ENCODE results near the gene ACAT2. TPM values are rescaled to one million over a fixed set of nuclear protein-coding genes. Genes with fewer than 3 reads are reported as not detected.
A peak's percentile ranks its signal among the peaks of the same experiment; 100 is the strongest.
"Not testable (repeated sequence)": the region's sequence is repeated elsewhere in the genome, so short reads cannot be mapped to it uniquely, and the experiment has no call there.

Gene ACAT2
- 10 to 100 TPM in 2 of 4 donors, 1 to 10 TPM in 2; 5.6 to 19.6 (median 11.2) TPM for total RNA-seq

DNA sequence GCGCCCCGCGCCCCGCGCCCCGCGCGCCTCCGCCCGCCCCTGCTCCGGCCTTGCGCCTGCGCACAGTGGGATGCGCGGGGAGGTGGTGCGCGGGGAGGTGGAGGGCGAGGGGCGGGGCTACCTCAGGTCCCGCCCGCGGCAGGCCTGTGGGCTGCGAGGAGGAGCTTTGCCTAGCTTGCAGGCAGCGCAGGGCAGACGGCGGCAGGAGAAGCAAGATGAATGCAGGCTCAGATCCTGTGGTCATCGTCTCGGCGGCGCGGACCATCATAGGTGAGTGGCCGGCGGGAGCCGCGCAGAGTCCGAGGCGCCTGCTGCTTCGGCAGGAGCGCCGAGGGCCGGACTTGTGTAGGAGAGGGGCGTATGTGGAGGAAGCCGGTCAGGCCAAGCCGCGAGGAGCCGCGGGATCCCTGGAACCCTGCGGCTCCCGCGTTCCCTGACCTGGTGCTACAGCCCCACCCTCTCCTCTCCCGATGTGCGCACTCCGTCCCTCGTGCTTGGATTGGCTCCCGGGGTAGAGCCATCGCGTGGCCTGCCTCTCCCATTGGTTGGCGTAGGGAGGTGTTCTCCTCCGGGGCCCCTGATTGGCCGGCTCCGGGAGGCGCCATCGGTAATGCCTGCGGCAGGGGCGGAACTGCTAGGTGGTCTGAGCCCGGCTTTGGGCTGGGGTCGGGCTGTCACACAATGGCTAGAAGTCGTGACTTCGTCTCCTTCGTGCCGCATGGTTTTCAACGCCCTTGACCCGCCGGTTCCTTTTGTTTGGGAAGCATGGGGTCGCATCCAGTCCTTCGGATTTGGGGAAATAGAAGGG lies at the start of gene ACAT2:
Gene ACAT2 (plus strand): TSS at position 173 of the 808 bp plus-strand sequence. CDS start 43 bp downstream, at position 216.
- DNase-seq = peak; percentile 94 to 96
- Histone ChIP-seq H3K36me3 (no peaks in the 10 kb centered on the region), H3K4me3 (peak within 1 kb of the TSS; percentile 92 to 98), H3K4me1 (no peaks in the 10 kb centered on the region), H3K27me3 (no peaks in the 10 kb centered on the region), H3K27ac (peak within 1 kb of the TSS; percentile 99 to 100), H3K9me3 (no peaks in the 10 kb centered on the region)
- TF ChIP-seq, protein P1, sequence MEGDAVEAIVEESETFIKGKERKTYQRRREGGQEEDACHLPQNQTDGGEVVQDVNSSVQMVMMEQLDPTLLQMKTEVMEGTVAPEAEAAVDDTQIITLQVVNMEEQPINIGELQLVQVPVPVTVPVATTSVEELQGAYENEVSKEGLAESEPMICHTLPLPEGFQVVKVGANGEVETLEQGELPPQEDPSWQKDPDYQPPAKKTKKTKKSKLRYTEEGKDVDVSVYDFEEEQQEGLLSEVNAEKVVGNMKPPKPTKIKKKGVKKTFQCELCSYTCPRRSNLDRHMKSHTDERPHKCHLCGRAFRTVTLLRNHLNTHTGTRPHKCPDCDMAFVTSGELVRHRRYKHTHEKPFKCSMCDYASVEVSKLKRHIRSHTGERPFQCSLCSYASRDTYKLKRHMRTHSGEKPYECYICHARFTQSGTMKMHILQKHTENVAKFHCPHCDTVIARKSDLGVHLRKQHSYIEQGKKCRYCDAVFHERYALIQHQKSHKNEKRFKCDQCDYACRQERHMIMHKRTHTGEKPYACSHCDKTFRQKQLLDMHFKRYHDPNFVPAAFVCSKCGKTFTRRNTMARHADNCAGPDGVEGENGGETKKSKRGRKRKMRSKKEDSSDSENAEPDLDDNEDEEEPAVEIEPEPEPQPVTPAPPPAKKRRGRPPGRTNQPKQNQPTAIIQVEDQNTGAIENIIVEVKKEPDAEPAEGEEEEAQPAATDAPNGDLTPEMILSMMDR (IDR thresholded peaks at IDR 0.05) = peak in 2 of 4 experiments; percentile 15 to 37
- peak; percentile 50 to 77 for TF ChIP-seq POLR2A (IDR thresholded peaks at IDR 0.05)
- intact Hi-C loops (cut with DNase I; ENCODE audit: low total_unique reads) = loop anchor here (5.0 kb wide), 1 partner anchor 35 kb away; the partner anchor contains the start of gene WTAP

DNA sequence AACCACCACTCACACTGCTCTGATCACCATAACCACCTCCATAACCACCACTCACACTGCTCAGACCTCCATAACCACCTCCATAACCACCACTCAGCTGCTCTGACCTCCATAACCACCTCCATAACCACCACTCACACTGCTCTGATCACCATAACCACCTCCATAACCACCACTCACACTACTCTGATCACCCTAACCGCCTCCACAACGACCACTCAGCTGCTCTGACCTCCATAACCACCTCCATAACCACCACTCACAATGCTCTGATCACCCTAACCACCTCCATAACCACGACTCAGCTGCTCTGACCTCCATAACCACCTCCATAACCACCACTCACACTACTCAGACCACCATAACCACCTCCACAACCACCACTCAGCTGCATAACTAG lies 49.5 kb upstream of the ACAT2 start:
- H3K27ac ChIP-seq; H3K4me1 ChIP-seq; H3K9me3 ChIP-seq; H3K36me3 ChIP-seq; intact Hi-C loops (cut with DNase I; ENCODE audit: low total_unique reads); H3K4me3 ChIP-seq; DNase-seq; H3K27me3 ChIP-seq: not testable (repeated sequence)

DNA sequence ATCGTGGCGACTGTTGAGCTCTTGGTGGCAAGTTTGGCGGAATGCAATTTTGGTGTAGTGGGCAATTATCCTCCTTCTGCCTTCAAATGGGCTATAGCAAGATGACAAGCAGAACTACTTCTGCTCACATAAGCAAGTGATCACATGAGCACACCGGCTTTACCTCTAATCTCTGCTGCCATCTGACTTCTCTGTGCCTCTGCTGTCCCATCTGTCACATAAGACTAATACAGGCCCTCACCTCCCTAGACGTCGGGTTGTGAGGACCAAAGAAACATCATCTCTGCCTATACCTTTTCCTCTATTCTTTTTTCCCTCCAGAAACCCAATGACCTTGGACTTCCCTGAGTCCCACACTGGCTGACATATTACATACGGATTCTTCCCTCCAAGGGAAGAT lies 47.9 kb upstream of the ACAT2 start:
- Histone ChIP-seq H3K27me3 (no peaks in the 10 kb centered on the region), H3K27ac (no peak overlapping the region), H3K9me3 (no peaks in the 10 kb centered on the region), H3K4me3 (no peak overlapping the region), H3K36me3 (no peaks in the 10 kb centered on the region), H3K4me1 (peaks cover 0 to 9% of the 10 kb centered on the region in 2 donors)
- TF ChIP-seq POLR2A (IDR thresholded peaks at IDR 0.05) = no peak
- TF ChIP-seq, protein P1 (IDR thresholded peaks at IDR 0.05) = no peak
- intact Hi-C loops (cut with DNase I; ENCODE audit: low total_unique reads) = no loop called here
- DNase-seq = no peak

DNA sequence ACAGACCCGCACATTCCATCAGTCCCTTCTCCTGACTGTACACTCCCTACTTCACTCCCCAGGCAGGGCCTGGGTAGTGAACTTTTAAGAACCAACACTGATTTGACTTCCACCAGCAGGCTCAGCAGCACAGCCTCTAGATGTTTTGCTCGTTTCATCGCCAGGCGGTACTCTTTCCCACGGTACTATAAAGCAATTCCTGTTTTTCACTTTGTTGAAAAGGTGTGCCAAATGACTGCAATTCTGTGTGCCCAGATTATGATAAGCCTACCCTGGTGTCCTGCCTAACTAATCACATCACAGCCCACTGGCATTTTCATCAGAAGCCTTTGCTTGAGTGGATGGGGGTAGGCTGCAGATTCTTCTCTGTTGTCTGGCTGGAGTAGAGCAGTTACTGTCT lies 47.4 kb upstream of the ACAT2 start:
- H3K4me1 ChIP-seq = peaks cover 0 to 9% of the 10 kb centered on the region in 2 donors
- no peaks in the 10 kb centered on the region for H3K9me3 ChIP-seq
- intact Hi-C loops (cut with DNase I; ENCODE audit: low total_unique reads) = no loop called here
- no peak for DNase-seq
- H3K4me3 ChIP-seq = no peak overlapping the region
- peak overlapping the region; percentile 82 to 90 for H3K27ac ChIP-seq
- no peaks in the 10 kb centered on the region for H3K36me3 ChIP-seq
- TF ChIP-seq, protein P1 (IDR thresholded peaks at IDR 0.05) = no peak
- no peak for TF ChIP-seq POLR2A (IDR thresholded peaks at IDR 0.05)
- no peaks in the 10 kb centered on the region for H3K27me3 ChIP-seq

- no peak overlapping the region for H3K4me3 ChIP-seq
- no peaks in the 10 kb centered on the region for H3K9me3 ChIP-seq
- H3K36me3 ChIP-seq = no peaks in the 10 kb centered on the region
- TF ChIP-seq, protein P1 (IDR thresholded peaks at IDR 0.05) = no peak
- no peak for TF ChIP-seq POLR2A (IDR thresholded peaks at IDR 0.05)
- H3K4me1 ChIP-seq = peaks cover 0 to 9% of the 10 kb centered on the region in 2 donors
- intact Hi-C loops (cut with DNase I; ENCODE audit: low total_unique reads) = no loop called here
- peak overlapping the region; percentile 82 to 90 for H3K27ac ChIP-seq
- H3K27me3 ChIP-seq = no peaks in the 10 kb centered on the region
- DNase-seq = peak in 1 of 2 donors; percentile 11
These were observed 46.7 kb upstream of the ACAT2 start for GRCh38 chr6:159715166-159715565.
